NCI-H1048 (cell line): ENCODE data around the gene OTOP2.

Experiments used
- DNase-seq: peaks from one replicate; lab custom pipeline; 2025; lab: John Stamatoyannopoulos, UW

Gene OTOP2, protein sequence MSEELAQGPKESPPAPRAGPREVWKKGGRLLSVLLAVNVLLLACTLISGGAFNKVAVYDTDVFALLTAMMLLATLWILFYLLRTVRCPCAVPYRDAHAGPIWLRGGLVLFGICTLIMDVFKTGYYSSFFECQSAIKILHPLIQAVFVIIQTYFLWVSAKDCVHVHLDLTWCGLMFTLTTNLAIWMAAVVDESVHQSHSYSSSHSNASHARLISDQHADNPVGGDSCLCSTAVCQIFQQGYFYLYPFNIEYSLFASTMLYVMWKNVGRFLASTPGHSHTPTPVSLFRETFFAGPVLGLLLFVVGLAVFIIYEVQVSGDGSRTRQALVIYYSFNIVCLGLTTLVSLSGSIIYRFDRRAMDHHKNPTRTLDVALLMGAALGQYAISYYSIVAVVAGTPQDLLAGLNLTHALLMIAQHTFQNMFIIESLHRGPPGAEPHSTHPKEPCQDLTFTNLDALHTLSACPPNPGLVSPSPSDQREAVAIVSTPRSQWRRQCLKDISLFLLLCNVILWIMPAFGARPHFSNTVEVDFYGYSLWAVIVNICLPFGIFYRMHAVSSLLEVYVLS

DNA sequence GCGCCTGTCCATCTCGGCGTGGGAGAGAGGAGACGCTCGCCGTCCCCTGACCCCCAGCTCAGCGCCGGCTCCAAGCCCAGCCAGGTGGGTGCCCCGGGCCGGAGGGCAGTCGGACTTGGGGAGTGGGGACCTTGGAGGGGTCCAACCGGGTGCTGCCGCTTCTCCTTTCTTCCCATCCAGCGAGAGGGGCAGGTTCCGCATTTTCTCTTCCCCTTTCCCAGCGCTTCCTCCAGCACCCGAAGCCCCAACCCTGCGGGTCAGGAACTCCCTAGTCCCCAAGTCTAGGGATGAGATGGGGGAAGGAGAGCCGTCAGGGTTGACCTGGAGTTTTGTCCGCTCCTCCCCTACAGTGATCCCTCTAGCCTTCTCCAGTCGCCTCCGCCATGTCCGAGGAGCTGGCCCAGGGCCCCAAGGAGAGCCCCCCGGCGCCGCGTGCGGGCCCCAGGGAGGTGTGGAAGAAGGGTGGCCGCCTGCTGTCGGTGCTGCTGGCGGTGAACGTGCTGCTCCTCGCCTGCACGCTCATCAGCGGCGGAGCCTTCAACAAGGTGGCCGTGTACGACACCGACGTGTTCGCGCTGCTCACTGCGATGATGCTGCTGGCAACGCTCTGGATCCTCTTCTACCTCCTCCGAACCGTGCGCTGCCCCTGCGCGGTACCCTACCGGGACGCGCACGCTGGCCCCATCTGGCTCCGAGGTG is at the start of gene OTOP2:
OTOP2 (plus strand) TSS at position 24 of the 699 bp plus-strand sequence; CDS start at position 384, 360 bp downstream.
- DNase-seq: no peak

DNA sequence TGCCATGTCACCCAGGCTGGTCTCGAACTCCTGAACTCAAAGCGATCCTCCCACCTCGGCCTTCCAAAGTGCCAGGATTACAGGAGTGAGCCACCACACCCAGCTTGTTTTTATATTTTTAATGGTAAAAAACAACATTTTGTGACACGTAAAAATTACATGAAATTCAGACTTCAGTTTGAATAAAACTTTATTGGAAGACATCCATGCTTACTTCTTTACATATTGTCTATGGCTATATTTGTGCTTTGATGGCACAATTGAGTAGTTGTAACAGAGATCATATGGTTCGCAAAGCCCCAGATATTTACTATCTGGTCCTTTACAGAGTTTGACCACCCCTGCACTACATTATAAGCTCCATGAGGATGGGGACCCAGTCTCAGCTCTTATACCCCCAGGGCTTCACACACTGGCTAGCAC is 49.4 kb upstream of the OTOP2 start:
- no peak for DNase-seq

DNA sequence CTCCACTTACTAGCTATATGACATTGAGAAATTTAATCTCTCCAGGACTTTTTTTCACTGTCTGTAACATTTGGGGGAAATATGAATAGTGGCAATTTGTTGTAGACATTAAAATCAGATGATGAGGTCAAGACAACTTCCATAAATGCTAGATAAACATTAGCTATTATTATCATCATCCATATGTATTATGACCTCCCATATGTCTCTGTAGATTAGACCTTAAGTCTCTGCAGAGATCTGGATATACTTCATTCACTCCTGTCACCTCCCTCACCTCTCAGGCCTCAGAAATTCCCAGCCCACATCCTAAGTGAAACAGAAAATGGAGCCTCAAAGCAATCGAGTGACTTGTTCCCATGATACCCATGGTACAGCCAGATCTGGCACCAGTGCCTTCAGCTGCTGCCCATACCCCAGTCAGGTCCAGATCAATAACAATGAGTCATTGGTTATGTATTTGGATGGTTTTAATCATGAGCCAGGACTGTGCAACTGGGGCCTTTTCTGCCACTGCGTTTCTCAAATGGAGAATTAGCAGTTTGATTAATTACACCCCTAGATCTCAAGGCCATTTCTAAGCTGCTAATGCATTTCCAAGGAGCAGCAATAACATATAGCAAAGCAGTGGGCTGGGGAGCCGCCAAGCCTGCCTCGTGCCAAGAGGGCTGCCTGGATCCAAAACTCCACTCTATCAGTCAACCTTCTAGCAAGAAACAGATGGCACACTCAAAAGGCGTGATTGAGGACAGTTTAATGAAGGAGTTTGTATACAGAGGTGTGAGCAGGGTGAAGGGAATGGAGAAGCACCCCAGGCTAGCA is 48.7 kb upstream of the OTOP2 start:
- no peak for DNase-seq

DNA sequence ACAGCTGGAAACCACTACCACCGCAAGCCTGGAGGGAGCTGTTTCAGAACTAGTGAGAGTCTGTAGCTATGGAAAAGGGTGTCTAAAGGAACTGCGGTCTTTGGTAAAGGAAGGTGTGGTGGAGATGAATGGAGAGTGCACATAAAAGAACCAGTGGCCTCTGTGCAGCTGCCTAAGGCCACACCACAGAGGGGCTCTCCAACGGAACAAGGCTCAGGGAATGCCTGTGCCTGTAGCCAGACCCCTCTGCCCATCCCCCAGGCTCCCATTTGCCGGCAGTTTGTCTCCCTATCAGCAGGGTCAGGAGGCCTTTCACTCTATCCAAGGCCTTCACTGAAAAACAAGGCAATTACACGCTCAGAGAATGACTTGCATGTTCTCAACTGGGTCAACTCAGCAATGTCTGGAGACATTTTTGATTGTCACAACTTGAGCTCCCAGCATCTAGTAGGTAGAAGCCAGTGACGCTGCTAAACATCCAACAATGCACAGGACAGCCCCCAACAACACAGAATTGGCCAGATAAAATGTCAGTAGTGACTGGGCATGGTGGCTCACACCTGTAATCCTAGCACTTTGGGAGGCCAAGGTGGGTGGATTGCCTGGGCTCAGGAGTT is 48.0 kb upstream of the OTOP2 start:
- no peak for DNase-seq

DNA sequence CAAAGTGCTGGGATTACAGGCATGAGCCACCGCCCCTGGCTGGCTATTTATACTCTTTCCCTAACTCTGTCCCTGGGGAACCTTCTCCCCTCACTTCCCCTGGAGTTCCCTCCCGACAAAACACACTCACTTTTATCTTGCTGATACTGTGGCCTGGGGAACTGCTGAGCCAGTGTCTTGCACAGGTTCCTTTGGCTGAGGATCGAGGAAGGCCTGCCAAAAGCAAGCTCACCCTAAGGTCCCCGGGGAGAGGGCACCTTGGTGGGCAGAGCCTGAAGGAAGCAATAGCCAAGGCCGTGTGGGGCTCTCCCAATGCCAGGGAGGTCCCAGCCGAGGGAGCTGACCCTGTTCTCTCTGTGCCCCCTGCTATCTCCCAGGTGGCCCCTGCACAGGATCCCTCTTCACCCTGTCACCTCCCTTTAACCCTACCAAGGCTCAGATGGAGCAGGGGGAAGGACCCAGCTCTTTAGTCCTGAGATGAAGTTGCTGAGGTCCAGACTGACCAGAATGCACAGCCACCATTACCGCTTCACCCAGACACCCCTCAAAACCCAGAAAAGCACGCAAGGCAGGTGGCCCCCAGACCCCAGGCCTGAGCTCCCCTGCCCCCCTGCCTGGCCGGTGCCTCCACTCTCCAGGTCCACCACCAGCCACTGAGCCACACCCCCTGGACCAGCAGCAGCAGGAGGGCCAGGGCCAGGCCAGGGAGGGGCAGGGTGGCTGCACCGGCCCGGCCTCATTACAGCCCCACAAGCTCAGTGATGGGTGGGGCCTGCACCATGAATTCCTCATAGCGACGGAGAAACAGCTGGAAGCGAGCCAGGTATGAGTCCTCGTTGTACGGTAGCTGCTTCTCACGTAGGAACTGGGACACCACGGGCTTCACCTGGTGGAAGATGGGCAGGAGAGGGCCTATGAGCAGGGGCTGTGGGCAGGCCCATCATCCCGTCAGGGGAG is 46.2 kb upstream of the OTOP2 start:
- DNase-seq: no peak

DNA sequence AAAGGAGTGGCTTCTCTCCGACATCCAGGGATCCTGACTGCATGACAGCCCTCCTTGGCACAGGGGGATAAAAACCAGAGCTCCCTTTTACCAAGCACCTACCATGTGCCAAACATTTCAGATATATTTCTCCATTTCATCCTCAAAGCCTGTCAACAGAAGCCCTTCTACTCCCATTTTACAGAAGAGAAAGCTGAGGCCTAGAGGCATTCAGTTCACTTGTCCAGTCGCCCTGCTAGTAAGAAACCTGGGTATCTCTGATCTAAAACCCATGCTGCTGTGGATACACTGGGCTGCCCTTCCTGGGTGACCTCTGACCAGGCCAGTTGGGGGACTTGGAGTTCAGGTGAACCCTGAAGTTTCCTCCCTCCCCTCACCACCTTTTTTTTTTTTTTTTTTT is 45.4 kb upstream of the OTOP2 start:
- no peak for DNase-seq

DNA sequence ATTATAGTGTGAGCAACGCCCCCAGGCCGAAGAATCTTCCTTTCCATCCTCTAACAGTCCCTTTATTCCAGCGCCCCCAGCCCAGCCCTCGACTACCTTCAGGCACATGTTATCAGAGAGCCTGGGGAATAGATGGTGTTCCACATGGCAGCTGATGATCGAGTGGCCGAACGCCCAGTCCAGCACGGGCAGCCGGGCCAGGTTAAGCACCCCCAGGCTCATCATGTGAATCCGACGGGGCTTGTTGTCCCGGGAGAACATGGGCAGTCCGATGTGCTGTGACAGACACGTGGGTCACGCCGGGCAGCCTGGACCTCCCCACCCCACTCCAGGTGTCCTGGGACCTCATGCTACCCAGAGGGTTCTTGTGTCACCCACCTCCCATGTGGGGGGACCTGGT is 44.8 kb upstream of the OTOP2 start:
- DNase-seq: no peak

DNA sequence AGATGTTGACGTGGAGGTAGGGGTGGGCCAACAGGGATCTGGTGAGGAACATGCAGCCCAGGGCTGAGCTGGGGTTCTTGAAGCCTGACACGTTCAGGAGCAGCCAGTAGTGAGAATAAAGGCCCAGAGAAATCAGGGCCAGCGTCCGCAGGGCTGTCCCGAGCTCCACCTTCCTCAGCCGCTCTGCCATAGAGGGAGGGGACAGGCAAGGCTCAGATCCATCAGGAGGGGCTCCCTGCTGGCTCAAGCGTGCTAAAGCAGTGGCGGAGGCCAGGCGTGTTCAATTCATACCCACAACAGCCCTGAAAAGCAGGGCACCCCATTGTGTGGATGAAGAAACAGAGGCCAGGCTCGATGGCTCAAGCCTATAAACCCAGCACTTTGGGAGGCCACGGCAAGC is 43.0 kb upstream of the OTOP2 start:
- no peak for DNase-seq

DNA sequence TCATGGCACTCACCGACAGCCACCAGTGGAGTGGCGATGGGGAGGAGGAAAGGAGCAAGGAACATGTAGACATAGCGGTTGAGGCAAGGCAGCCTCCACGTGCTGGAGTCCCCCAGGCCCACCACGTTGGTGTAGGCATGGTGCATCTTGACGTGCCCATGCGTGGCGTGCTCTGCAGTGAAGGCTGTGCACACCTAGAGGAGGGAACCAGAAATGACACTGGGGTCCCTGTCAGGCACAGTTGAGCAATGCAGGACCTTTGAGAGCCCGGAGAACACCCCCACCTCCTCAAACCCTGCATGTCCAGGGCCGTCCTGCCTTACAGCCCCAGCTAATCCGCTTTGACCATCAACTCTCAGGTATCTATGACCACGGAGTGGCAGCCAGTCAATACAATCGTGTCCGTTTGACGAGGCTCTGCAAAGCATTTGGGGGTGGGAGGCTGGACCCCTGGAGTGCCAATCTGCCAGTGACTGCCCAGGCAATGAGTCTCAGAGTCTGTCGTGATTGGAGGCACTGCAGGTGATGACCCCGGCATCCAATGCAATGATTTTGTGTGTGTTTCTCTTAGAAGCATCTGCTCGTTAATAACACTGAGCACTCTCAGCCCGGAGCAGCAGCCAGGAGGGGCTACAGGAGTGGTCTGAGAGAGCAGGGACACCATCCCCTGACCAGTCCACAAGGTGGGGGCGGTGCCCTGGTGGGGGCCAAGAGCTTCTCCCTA is 41.4 kb upstream of the OTOP2 start:
- no peak for DNase-seq

DNA sequence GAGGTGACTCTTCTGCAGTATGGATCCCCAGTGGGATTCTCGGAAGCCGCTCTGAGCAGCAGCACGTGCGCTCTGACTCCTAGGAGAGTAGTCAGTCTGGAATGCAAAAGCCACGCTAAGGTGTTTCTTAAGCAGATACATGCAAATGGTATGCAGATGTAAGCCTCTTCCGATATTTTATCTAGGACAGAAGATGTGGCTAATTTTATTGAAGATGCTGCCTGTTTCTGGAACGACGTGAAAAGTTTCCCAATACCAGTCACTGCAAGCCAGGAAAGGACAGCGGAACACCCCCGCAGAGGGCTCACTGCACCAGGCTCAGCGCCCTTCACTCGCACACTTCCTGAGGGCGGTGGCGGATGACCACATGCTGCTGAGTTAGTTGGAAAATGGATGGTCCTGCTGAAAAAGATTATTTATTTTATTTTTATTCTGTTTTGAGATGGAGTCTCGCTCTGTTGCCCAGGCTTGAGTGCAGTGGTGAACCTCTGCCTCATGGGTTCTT is 40.8 kb upstream of the OTOP2 start:
- DNase-seq: no peak

DNA sequence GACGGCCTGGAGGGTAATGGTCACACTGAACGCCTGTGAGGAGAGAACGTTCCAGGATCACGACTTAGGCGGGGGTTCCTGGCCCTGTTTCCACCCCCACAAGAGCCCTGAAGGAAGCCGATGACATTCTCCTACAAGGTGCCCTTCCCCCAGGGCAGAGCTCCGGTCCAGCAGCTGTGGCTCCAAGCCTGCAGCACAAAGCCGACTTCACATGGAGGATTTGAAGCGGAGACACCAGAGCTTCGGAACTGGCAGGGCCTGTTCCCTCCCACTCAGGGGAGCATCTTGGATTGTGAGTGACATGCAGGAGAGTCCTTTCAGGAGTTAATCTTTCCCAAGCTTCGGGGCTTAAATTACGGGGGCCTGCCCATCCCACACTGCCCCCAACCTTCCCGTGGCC is 35.6 kb upstream of the OTOP2 start:
- DNase-seq: no peak

DNA sequence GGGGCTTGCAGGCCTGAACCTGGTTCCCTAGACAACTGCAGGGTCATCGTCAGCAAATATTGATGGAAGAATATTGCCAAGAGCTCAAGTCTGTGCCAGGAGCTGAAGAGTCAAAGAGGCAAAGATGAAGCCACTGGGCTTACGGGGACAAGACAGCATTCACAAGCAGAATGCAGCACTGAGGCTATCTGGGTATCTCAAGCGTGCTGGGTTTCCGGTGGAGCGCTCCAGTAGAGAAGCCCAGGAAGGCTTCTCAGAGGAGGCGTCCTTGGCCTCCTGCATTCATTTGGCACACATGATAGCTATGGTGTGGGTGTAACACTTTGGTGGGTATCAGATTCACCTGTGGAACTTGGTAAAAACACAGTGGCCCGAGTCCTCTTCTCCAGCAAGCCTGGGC is 33.5 kb upstream of the OTOP2 start:
- DNase-seq: no peak

DNA sequence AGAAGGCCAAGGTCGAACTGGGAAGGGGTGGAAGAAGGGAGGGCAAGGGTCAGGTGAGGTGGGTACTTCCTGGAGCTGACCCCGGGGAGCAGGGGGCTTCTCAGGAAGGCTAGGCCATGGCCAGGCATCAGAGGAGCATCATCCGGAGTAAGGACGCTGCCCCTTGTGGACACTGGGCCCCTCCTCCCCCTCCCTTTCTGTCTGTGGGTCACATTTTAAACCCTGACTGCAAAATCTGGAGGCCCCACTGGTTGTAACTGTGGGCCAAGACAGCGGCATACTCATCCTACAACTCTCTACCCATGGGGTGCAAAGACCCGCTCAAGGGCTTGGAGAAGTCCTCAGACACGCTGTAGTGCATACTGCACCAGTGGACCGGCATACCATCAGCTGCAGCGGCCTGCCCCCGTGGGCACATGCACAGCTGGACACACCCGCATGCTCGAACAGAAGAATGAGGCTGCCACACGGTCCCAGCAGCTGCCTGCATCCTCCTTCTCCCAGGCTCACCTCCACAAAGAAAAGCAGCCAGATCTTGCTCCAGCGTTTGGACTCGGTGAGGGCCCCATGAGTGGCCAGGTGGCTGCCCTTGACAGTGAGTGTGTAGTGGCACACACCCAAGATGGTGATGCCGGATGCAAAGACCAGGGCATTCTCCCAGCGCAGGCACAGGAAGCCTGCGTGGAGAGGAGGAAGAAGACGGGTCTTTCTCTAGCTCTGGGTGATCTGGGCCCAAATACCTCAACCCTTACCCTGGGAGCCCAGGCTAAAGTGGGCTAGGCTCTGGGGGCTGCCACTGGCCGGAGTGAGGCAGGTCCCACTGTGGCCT is 31.8 kb upstream of the OTOP2 start:
- no peak for DNase-seq

DNA sequence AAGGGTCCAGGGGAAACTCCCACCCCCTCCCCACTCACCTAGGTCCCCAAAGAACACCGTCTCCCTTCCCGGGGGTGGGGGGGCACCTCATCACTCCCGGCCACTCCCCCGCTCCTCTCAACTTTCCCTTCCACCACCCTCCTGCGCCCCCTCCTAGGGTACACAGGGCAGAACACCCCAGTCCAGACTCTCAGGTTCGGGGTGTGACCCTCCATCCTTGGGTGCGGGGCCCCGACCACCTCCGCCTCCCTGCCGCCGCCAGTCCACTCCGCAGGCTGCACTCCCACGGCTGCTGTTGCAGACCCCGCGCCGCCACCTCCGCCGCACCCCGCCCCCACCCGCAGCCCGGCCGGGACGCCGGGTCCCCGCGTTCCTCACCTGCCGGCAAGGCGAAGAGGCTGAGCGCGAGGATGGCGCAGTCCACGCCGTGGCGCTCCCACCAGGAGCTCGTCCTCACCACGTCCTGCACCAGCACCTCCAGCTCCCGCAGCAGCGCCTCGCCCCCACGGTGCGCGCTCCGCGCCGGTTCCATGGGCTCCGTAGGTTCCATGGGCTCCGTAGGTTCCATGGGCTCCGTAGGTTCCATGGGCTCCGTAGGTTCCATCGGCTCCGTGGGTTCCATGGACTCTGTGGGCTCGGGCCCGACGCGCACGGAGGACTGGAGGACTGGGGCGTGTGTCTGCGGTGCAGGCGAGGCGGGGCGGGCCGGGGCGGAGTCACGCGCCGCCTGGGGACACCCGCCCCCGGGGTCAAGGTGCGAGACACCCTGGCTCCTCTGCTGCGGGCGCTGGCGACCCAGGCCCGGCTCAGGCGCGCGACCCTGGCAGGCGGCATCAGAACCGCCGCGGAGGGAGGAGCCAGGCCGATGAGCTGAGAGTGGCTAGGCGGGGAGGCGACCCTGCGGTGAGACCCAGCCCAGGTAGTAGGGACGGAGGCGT is 30.8 kb upstream of the OTOP2 start, which contains the start of gene FADS6:
FADS6 (minus strand) TSS at position 660 of the 938 bp plus-strand sequence; CDS start at position 622, 38 bp downstream.
- DNase-seq: no peak

DNA sequence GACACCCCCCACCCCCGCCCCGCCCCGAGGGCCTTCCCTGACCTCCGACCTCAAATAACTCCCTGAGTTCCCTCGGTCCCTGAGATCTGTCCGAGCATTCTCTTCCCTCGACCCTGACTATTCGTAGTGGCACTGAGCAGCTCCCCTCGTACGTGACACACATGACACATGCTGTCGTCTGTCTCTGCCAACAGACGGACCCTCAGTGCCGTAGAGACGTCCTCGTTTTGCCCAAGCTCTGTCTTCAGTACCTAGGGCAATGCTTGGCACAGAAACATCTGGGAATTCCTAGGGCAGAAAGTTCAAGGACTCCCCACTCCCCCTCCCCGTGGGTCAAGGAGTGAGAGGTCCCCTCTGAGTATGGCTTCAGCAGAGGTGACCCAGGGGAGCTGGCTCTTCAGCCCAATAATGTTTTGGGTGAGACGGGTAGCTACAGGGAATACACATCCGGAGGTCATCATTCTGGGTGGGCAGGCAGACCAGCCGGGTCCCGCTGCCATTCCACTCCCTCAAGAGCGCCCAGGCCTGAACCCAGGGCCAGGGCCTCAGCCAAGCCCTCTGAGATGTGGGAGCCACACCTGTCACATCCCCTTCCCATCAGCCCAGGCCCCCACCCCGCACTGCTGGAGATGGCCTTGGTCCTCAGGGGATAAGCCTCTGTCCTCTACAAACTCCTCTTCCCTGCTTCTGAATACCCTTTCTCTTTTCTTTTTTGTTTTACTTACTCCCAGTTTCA is 30.0 kb upstream of the OTOP2 start:
- DNase-seq: no peak

DNA sequence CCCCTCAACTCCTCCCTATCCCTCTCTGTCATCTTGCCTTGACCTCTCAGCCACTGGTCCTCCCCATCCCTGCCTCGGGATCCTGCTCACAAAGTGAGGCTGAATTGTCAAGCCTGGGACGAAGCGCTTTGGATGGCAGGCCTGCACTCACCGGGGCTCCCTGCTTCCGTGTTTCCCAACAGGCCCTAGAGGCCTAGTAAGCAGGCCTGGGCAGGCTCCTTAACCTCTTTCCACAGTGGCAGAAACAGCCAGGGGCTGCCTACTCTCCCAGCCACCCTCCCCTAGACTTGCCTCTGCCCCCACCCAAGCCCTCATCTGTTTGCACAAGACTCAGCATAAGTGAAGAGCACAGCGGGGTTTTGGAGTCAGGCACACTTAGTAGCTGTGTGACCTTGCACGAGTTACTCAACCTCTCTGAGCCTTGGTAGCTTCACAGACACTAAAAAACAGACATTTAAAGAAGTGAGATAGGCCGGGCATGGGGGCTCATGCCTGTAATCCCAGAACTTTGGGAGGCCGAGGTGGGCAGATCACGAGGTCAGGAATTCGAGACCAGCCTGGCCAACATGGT is 25.6 kb upstream of the OTOP2 start:
- DNase-seq: no peak

DNA sequence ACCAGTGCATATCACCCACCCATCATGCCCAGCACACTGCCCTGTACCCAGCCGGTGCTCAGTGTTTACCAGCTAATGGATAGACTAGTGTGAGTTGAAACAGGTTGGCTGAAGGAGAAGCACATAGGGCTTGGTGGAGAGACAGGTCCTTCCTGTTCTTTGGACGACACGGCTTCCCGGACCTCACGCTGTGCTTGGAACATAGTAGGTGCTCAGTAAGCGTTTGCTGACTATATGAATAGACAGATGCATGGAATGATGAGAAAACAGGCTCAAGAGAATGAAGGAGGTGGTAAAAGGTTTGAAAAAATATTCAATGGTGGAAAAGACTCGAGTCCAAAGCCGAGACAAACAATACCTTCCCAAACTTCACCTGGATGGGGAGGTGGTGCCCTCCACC is 23.9 kb upstream of the OTOP2 start:
- DNase-seq: no peak
